GM21737 (cell line): ENCODE results near the gene CDC20B.

Source experiments
- ATAC-seq: cut with Tn5 transposase; IDR thresholded peaks from one replicate; pipeline ENCODE4 v1.9.1; 2021; ENCODE audit warnings: mild to moderate bottlenecking, moderate library complexity; ENCODE audit not compliant: unreplicated experiment

CDC20B gene

GRCh38 chr5:55172937-55173686 lies at the start of gene CDC20B:
Gene CDC20B (minus strand): TSS chr5:55173177. CDS start chr5:55173000, 177 bp downstream.
- peak; percentile 93 for ATAC-seq

- ATAC-seq: no peak
These were observed 49.4 kb upstream of the CDC20B start for GRCh38 chr5:55222092-55222984.

GRCh38 chr5:55220433-55221185 lies 47.6 kb upstream of the CDC20B start:
- no peak for ATAC-seq

- ATAC-seq: no peak
These were observed 46.8 kb upstream of the CDC20B start for GRCh38 chr5:55219770-55220169.

- ATAC-seq: no peak
These were observed 46.0 kb upstream of the CDC20B start for GRCh38 chr5:55218967-55219366.

- no peak for ATAC-seq
These were observed 38.4 kb upstream of the CDC20B start for GRCh38 chr5:55211184-55211874.

- ATAC-seq: no peak
These were observed 32.0 kb upstream of the CDC20B start for GRCh38 chr5:55205001-55205400.

GRCh38 chr5:55191165-55191564 lies 18.2 kb upstream of the CDC20B start:
- no peak for ATAC-seq

- no peak for ATAC-seq
These were observed 15.9 kb upstream of the CDC20B start for GRCh38 chr5:55188656-55189540.

GRCh38 chr5:55187370-55187769 lies 14.4 kb upstream of the CDC20B start:
- ATAC-seq: no peak

- no peak for ATAC-seq
These were observed 7.0 kb upstream of the CDC20B start for GRCh38 chr5:55180016-55180415.

GRCh38 chr5:55177078-55177477 lies 4.1 kb upstream of the CDC20B start:
- no peak for ATAC-seq

- ATAC-seq: no peak
These were observed 3.3 kb upstream of the CDC20B start for GRCh38 chr5:55176176-55176818.

- ATAC-seq: no peak
These were observed 2.8 kb upstream of the CDC20B start for GRCh38 chr5:55175781-55176175.

GRCh38 chr5:55173687-55174230 lies 782 bp upstream of the CDC20B start:
- ATAC-seq: peak; percentile 15

- peak; percentile 56 for ATAC-seq
These were observed 702 bp downstream of the CDC20B start for GRCh38 chr5:55172051-55172899.

GRCh38 chr5:55171471-55171870 lies 1.5 kb downstream of the CDC20B start:
- no peak for ATAC-seq

GRCh38 chr5:55162666-55163065 lies 10.3 kb downstream of the CDC20B start:
- ATAC-seq: no peak
